GM23338 (cell line): Measurements from ENCODE around the gene DARS2. TPM values are rescaled to one million over a fixed set of nuclear protein-coding genes. Genes with fewer than 3 reads are reported as not detected.

Experiments used
- ATAC-seq: fragments of 200-7000 bp; cut with Tn5 transposase; 3 replicates; pipeline ENCODE4 v1.9.1; 2020
- DNase-seq: peaks from one replicate; pipeline ENCODE4 v3.0.0-alpha.2; 2015; ENCODE audit warnings: low spot score
- H2AFZ ChIP-seq: fragments of 200-600 bp; sonication (generic); 2 replicates; pipeline ENCODE4 v1.8.0; 2016; ENCODE audit warnings: antibody characterized with exemption, mild to moderate bottlenecking, moderate library complexity
- H3F3A ChIP-seq: fragments of 200-600 bp; sonication (generic); replicated peaks from 2 replicates; pipeline ENCODE4 v1.8.0; 2017; ENCODE audit warnings: antibody characterized with exemption, mixed run types, low read depth
- H3K27ac ChIP-seq: fragments of 200-600 bp; sonication (generic); 2 replicates; pipeline ENCODE4 v1.6.1; 2016; ENCODE audit warnings: low read depth
- H3K27me3 ChIP-seq: fragments of 200-600 bp; sonication (generic); 2 replicates; pipeline ENCODE4 v1.8.0; 2016; ENCODE audit warnings: mild to moderate bottlenecking, mixed run types, moderate library complexity; ENCODE audit not compliant: insufficient read depth
- H3K36me3 ChIP-seq: fragments of 200-600 bp; sonication (generic); 2 replicates; pipeline ENCODE4 v1.8.0; 2016; ENCODE audit warnings: mild to moderate bottlenecking; ENCODE audit not compliant: insufficient read depth
- H3K4me1 ChIP-seq: fragments of 200-600 bp; sonication (generic); 2 replicates; pipeline ENCODE4 v1.8.0; 2016; ENCODE audit warnings: mild to moderate bottlenecking, moderate library complexity; ENCODE audit not compliant: insufficient read depth
- H3K4me2 ChIP-seq: fragments of 200-600 bp; sonication (generic); 2 replicates; pipeline ENCODE4 v1.7.1; 2017; ENCODE audit warnings: mixed run types
- H3K4me3 ChIP-seq: fragments of 200-600 bp; sonication (generic); 2 replicates; pipeline ENCODE4 v1.6.1; 2016; ENCODE audit warnings: mixed run types
- H3K79me2 ChIP-seq: fragments of 200-600 bp; sonication (generic); replicated peaks from 2 replicates; pipeline ENCODE4 v1.8.0; 2017; ENCODE audit warnings: mild to moderate bottlenecking; ENCODE audit not compliant: insufficient read depth
- H3K9me2 ChIP-seq: fragments of 200-600 bp; sonication (generic); 2 replicates; pipeline ENCODE4 v1.8.0; 2017; ENCODE audit not compliant: insufficient read depth
- H4K20me1 ChIP-seq: fragments of 200-600 bp; sonication (generic); replicated peaks from 2 replicates; pipeline ENCODE4 v1.8.0; 2017; ENCODE audit warnings: mild to moderate bottlenecking; ENCODE audit not compliant: insufficient read depth
- H3K27ac Mint-ChIP-seq: 2 replicates; pipeline ENCODE4 v1.8.0; 2020; ENCODE audit warnings: inconsistent platforms, mild to moderate bottlenecking, moderate library complexity, mixed read lengths
- H3K27me3 Mint-ChIP-seq: 3 replicates; pipeline ENCODE4 v1.8.0; 2022; ENCODE audit warnings: low read depth, mild to moderate bottlenecking, moderate library complexity, mixed read lengths, inconsistent platforms; ENCODE audit not compliant: insufficient read depth, poor library complexity
- H3K36me3 Mint-ChIP-seq: 3 replicates; pipeline ENCODE4 v1.8.0; 2021; ENCODE audit warnings: low read depth, mild to moderate bottlenecking, inconsistent platforms, moderate library complexity, mixed read lengths
- H3K4me1 Mint-ChIP-seq: 3 replicates; pipeline ENCODE4 v1.8.0; 2020; ENCODE audit warnings: mild to moderate bottlenecking, inconsistent platforms, mixed read lengths
- H3K4me3 Mint-ChIP-seq: 3 replicates; pipeline ENCODE4 v1.8.0; 2021; ENCODE audit warnings: moderate library complexity, mild to moderate bottlenecking, inconsistent platforms, mixed read lengths
- H3K9me3 Mint-ChIP-seq: 3 replicates; pipeline ENCODE4 v1.8.0; 2020; ENCODE audit warnings: moderate library complexity, mild to moderate bottlenecking, inconsistent platforms, mixed read lengths
- CREB1 ChIP-seq: fragments of 250-450 bp; sonication (Bioruptor Pico); IDR thresholded peaks from 2 replicates; pipeline ENCODE4 v1.5.0; 2020; ENCODE audit warnings: low read depth, mild to moderate bottlenecking, moderate library complexity
- ETS1 ChIP-seq: IDR thresholded peaks from 2 replicates; pipeline ENCODE4 v1.6.1; 2016; ENCODE audit warnings: antibody characterized with exemption
- EZH2 ChIP-seq: fragments of 200-600 bp; sonication (generic); IDR thresholded peaks from one replicate; pipeline ENCODE4 v1.8.0; 2017; ENCODE audit warnings: antibody characterized with exemption, mild to moderate bottlenecking, low read depth; ENCODE audit not compliant: unreplicated experiment
- EZH2phosphoT487 ChIP-seq: fragments of 200-600 bp; sonication (generic); IDR thresholded peaks from one replicate; pipeline ENCODE4 v1.8.1; 2018; ENCODE audit warnings: antibody characterized with exemption; ENCODE audit not compliant: unreplicated experiment
- JUNB ChIP-seq: IDR thresholded peaks from one replicate; pipeline ENCODE4 v1.6.1; 2016; ENCODE audit warnings: antibody characterized with exemption; ENCODE audit not compliant: unreplicated experiment
- NANOG ChIP-seq: IDR thresholded peaks from 2 replicates; pipeline ENCODE4 v1.6.1; 2016; ENCODE audit warnings: antibody characterized with exemption, borderline replicate concordance
- STAT1 ChIP-seq: IDR thresholded peaks from one replicate; pipeline ENCODE4 v1.6.1; 2016; ENCODE audit warnings: antibody characterized with exemption; ENCODE audit not compliant: unreplicated experiment
- ZNF114 ChIP-seq: fragments of 250-450 bp; sonication (Bioruptor Pico); IDR thresholded peaks from 2 replicates; pipeline ENCODE4 v1.5.0; 2020; ENCODE audit warnings: mild to moderate bottlenecking, moderate library complexity
- ZNF462 ChIP-seq: fragments of 250-450 bp; sonication (Bioruptor Pico); IDR thresholded peaks from 2 replicates; pipeline ENCODE4 v1.5.0; 2020; ENCODE audit warnings: mild to moderate bottlenecking, moderate library complexity
- polyA plus RNA-seq: library from polyadenylated mRNA; unstranded; fragments of >200 nt; fragmentation: Nextera tagmentation; extraction: Ambion mirVana; gene quantifications from 2 replicates; pipeline ENCODE4 v1.2.1, GENCODE V29; 2016
- total RNA-seq: library from RNA; depleted of rRNA; stranded (reverse); fragments of >200 nt; shearing (Covaris generic); gene quantifications from 2 replicates; pipeline ENCODE4 v1.2.3, GENCODE V29; 2014

DARS2 gene
- total and polyA plus RNA-seq, 2 experiments from 2014 or later, result 18.1 to 41.1 TPM

GRCh38 chr1:173779936-173780335 lies 44.5 kb upstream of the DARS2 start (continued):
- TF ChIP-seq EZH2 (no peak), ZNF462 (CRISPR knock-in tag) (no peak), JUNB (no peak), NANOG (no peak), CREB1 (CRISPR knock-in tag) (no peak), STAT1 (no peak), ZNF114 (no peak)

- no peaks in the 10 kb centered on the region for H3K9me2 ChIP-seq
- no peaks in the 10 kb centered on the region for H3F3A ChIP-seq
- H3K4me1 ChIP-seq, result no peaks in the 10 kb centered on the region
- Mint-ChIP-seq H3K36me3 (peaks cover 8% of the 10 kb centered on the region; the same call in 2 of the 3 replicates), H3K9me3 (no peaks in the 10 kb centered on the region), H3K27ac (no peak overlapping the region), H3K4me1 (no peaks in the 10 kb centered on the region), H3K27me3 (no peaks in the 10 kb centered on the region), H3K4me3 (no peak overlapping the region)
- H3K4me2 ChIP-seq, result no peak overlapping the region
- no peaks in the 10 kb centered on the region; the same call in 1 of the 2 replicates for H3K36me3 ChIP-seq
- DNase-seq (no peak), ATAC-seq (no peak)
- no peaks in the 10 kb centered on the region for H3K27me3 ChIP-seq
- H2AFZ ChIP-seq, result no peak overlapping the region
- H4K20me1 ChIP-seq, result no peaks in the 10 kb centered on the region
- H3K27ac ChIP-seq, result no peak overlapping the region
- H3K79me2 ChIP-seq, result no peaks in the 10 kb centered on the region
- H3K4me3 ChIP-seq, result no peak overlapping the region
- TF ChIP-seq ETS1 (no peak), ZNF114 (no peak), EZH2phosphoT487 (no peak), CREB1 (CRISPR knock-in tag) (no peak), ZNF462 (CRISPR knock-in tag) (no peak), JUNB (no peak)
Observed at GRCh38 chr1:173784997-173785396, 39.5 kb upstream of the DARS2 start.
